Ascending aorta (tissue), 2 donors: Measurements from ENCODE around the gene GNB5. TPM values are rescaled to one million over a fixed set of nuclear protein-coding genes. Genes with fewer than 3 reads are reported as not detected.
"Not testable (repeated sequence)": the region's sequence is repeated elsewhere in the genome, so short reads cannot be mapped to it uniquely, and the experiment has no call there.

Source experiments
- DNase-seq, 2 donors: peaks; one replicate each; pipeline ENCODE4 v3.0.0-alpha.2; 2019; ENCODE audit warnings: low spot score in 2 of 2
- H3K27ac ChIP-seq, 2 donors: fragments of 200-600 bp; sonication (generic); one replicate each; pipeline ENCODE4 v1.5.1; 2016 to 2017; ENCODE audit warnings: mild to moderate bottlenecking in 1 of 2
- H3K27me3 ChIP-seq: fragments of 200-600 bp; sonication (generic); one replicate; pipeline ENCODE4 v1.5.1; 2017
- H3K36me3 ChIP-seq, 2 donors: fragments of 200-600 bp; sonication (generic); one replicate each; pipeline ENCODE4 v1.5.1; 2016
- H3K4me1 ChIP-seq, 2 donors: fragments of 200-600 bp; sonication (generic); one replicate each; pipeline ENCODE4 v1.5.1; 2016 to 2017; ENCODE audit warnings: mild to moderate bottlenecking in 1 of 2
- H3K4me3 ChIP-seq, 2 donors: fragments of 200-600 bp; sonication (generic); one replicate each; pipeline ENCODE4 v1.5.1; 2016 to 2017; ENCODE audit warnings: mild to moderate bottlenecking in 1 of 2
- H3K9me3 ChIP-seq, 2 donors: fragments of 200-600 bp; sonication (generic); one replicate each; pipeline ENCODE4 v1.5.1; 2016
- intact Hi-C: fragments of 100-400 bp; cut with DNase I; formaldehyde crosslinking; loops from one replicate; pipeline ENCODE4 v1.15.1; 2023
- total RNA-seq: library from RNA; depleted of rRNA; stranded (reverse); fragments of >200 nt; gene quantifications from one replicate; pipeline ENCODE4 v1.1.0, GENCODE V29; 2016
- TF ChIP-seq, protein P1 (sequence below), 3 experiments: fragments of 200-600 bp in 2 of 3; fragments of 450-650 bp in 1 of 3; sonication (generic) in 2 of 3; IDR thresholded peaks; one replicate each; pipeline ENCODE4 v1.5.1; 2016 to 2019; ENCODE audit warnings: antibody characterized with exemption in 3 of 3, mild to moderate bottlenecking in 1 of 3, moderate library complexity in 1 of 3

Gene GNB5
- total RNA-seq, 1 donor from 2014 or later, result 8.8 TPM

DNA sequence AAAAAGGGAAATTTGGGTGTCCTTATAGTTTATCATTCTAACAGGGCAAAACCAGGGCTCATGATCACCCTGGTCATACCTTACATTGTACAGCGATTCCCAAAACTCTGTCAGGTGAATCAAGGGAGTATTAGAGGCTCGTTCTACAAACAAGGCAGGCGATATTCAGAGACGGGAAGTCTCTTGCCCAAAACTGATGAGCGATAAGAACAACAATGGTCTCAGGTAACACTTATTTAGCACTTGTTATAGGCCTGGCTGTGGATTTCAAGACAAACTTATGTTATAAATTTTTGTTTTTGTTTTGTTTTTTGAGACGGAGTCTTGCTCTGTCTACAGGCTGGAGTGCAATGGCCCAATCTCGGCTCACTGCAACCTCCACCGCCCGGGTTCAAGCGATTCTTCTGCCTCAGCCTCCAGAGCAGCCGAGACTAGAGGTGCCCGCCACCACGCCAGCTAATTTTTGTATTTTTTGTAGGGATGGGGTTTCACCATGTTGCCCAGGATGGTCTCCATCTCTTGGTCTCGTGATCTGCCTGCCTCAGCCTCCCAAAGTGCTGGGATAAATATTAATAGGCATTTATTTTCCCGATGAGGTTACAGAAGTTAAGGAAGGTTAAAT is 91.4 kb downstream of the GNB5 start:
- Histone ChIP-seq H3K4me3 (no peak overlapping the region), H3K36me3 (no peaks in the 10 kb centered on the region), H3K27ac (no peak overlapping the region), H3K4me1 (peaks cover 0 to 3% of the 10 kb centered on the region in 2 donors), H3K27me3 (no peaks in the 10 kb centered on the region), H3K9me3 (no peaks in the 10 kb centered on the region)
- TF ChIP-seq, protein P1, sequence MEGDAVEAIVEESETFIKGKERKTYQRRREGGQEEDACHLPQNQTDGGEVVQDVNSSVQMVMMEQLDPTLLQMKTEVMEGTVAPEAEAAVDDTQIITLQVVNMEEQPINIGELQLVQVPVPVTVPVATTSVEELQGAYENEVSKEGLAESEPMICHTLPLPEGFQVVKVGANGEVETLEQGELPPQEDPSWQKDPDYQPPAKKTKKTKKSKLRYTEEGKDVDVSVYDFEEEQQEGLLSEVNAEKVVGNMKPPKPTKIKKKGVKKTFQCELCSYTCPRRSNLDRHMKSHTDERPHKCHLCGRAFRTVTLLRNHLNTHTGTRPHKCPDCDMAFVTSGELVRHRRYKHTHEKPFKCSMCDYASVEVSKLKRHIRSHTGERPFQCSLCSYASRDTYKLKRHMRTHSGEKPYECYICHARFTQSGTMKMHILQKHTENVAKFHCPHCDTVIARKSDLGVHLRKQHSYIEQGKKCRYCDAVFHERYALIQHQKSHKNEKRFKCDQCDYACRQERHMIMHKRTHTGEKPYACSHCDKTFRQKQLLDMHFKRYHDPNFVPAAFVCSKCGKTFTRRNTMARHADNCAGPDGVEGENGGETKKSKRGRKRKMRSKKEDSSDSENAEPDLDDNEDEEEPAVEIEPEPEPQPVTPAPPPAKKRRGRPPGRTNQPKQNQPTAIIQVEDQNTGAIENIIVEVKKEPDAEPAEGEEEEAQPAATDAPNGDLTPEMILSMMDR (IDR thresholded peaks at IDR 0.05), result no peak
- no peak for DNase-seq
- intact Hi-C loops, result no loop called here

- Histone ChIP-seq H3K4me3 (no peak overlapping the region), H3K27ac (no peak overlapping the region), H3K9me3 (no peaks in the 10 kb centered on the region), H3K4me1 (peaks cover 9 to 14% of the 10 kb centered on the region in 2 donors), H3K27me3 (no peaks in the 10 kb centered on the region), H3K36me3 (no peaks in the 10 kb centered on the region)
- no peak for DNase-seq
- intact Hi-C loops, result no loop called here
- TF ChIP-seq, protein P1 (IDR thresholded peaks at IDR 0.05), result no peak
Observed at GRCh38 chr15:52098323-52098722, 92.9 kb downstream of the GNB5 start.

DNA sequence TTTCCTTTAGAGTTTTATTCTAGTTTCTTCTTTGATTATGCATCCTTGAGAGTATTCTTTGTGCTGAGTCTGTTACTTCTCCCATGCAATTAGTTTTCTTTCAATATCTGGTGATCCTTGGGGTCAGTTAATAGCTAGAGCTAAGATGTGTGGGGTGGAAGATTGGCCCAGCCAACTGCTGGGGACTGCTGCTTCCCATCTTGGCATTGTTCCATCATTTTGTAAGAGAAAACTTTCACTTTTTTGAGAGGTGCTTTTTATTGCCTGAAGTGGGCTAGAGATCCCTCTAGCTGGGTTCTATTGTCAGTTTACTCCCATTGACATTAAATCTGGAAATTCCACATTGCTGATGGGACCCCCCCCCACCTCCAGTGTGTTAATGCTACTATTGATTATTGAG is 94.0 kb downstream of the GNB5 start:
- H3K36me3 ChIP-seq, result no peaks in the 10 kb centered on the region
- H3K4me3 ChIP-seq, result no peak overlapping the region

DNA sequence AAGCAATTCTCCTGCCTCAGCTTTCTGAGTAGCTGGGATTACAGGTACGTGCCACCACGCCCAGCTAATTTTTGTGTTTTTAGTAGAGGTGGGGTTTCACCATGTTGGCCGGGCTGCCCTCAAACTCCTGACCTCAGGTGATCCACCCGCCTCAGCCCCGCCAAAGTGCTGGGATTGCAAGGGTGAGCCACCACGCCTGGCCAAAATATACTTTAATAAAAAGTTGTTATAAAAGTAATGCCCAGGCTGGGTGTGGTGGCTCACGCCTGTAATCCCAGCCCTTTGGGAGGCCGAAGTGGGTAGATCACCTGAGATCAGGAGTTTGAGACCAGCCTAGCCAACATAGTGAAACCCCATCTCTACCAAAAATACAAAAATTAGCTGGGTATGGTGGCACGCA is 94.7 kb downstream of the GNB5 start:
- H3K9me3 ChIP-seq, DNase-seq, H3K4me3 ChIP-seq, H3K27ac ChIP-seq, H3K27me3 ChIP-seq, H3K36me3 ChIP-seq, intact Hi-C loops: not testable (repeated sequence)
- H3K4me1 ChIP-seq, result peaks cover 9 to 19% of the 10 kb centered on the region in 2 donors

More for the DNA sequence above, 94.0 kb downstream of the GNB5 start:
- intact Hi-C loops, result no loop called here
- peaks cover 9 to 19% of the 10 kb centered on the region in 2 donors for H3K4me1 ChIP-seq
- no peaks in the 10 kb centered on the region for H3K9me3 ChIP-seq
- no peak for DNase-seq
- TF ChIP-seq, protein P1 (IDR thresholded peaks at IDR 0.05), result no peak
- no peak overlapping the region for H3K27ac ChIP-seq
- no peaks in the 10 kb centered on the region for H3K27me3 ChIP-seq

GRCh38 chr15:52095597-52096262 is 95.5 kb downstream of the GNB5 start:
- Histone ChIP-seq H3K36me3 (no peaks in the 10 kb centered on the region), H3K9me3 (no peaks in the 10 kb centered on the region), H3K4me3 (no peak overlapping the region), H3K4me1 (peaks cover 9 to 19% of the 10 kb centered on the region in 2 donors), H3K27me3 (no peaks in the 10 kb centered on the region), H3K27ac (no peak overlapping the region)
- intact Hi-C loops, result no loop called here
- DNase-seq, result no peak
- TF ChIP-seq, protein P1 (IDR thresholded peaks at IDR 0.05), result no peak

GRCh38 chr15:52094811-52095584 is 96.2 kb downstream of the GNB5 start:
- Histone ChIP-seq H3K4me1 (peaks cover 9 to 19% of the 10 kb centered on the region in 2 donors), H3K36me3 (no peaks in the 10 kb centered on the region), H3K9me3 (peaks cover 0 to 7% of the 10 kb centered on the region in 2 donors), H3K4me3 (no peak overlapping the region), H3K27me3 (no peaks in the 10 kb centered on the region), H3K27ac (peak overlapping the region; percentile 77 to 78)
- DNase-seq, result no peak
- intact Hi-C loops, result loop anchor here (5.0 kb wide), 1 partner anchor 78 kb away; the partner anchor contains the start of gene MAPK6
- TF ChIP-seq, protein P1 (IDR thresholded peaks at IDR 0.05), result no peak
